ENCODE results near the gene ITPR3.

ITPR3 gene

DNA sequence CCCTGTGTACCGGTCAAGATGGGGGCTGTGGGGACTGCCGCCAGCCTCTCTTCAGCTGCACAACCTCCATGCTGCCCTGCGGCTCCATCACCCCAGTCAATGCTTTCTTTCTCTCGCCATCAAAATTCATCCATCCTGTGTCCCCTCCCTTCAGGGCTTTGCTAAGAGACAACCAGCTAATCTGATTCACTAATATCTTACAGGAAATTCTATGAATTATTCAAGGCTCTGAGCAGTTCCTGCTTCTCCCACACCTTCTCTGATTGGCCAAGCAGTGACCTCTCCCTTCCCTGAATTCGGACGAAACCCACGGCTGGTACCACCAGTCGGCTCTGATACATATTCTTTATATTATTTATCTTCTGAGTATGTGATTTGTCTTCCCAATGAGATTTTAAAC is 13.8 kb downstream of the ITPR3 start:
- no peak for TF ChIP-seq CTCF (conservative IDR thresholded peaks at IDR 0.05; ENCODE audit: low read depth, low read length)
- no peak for DNase-seq (ENCODE audit: low read depth)
- H3K4me3 ChIP-seq (ENCODE audit: low read length) = no peak overlapping the region

- no peak for DNase-seq (ENCODE audit: low read depth)
- no peak overlapping the region for H3K4me3 ChIP-seq (ENCODE audit: low read length)
- no peak for TF ChIP-seq CTCF (conservative IDR thresholded peaks at IDR 0.05; ENCODE audit: low read depth, low read length)
Observed at GRCh38 chr6:33636655-33637054, 15.5 kb downstream of the ITPR3 start.

DNA sequence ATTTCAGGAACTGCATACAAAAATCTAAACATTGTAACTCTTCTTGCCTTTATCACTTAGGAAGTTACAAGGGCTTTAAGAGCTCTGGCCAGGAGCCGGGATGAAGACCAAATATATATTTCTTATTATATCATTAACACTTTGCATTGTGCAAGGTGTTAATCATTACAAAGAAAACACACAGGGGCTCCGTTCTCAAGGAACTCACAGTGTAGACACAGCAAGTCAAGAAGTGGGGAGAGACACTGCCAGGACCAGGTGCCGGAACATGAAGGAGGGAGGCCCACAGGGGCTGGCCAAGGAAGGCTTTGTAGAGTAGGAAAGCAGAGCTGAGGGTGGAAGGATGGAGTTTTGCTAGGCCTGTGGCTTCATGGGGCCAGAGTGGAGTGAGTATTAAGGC is 17.4 kb downstream of the ITPR3 start:
- DNase-seq (ENCODE audit: low read depth) = no peak
- H3K4me3 ChIP-seq (ENCODE audit: low read length) = no peak overlapping the region
- TF ChIP-seq CTCF (conservative IDR thresholded peaks at IDR 0.05; ENCODE audit: low read depth, low read length) = no peak

GRCh38 chr6:33639559-33639958 is 18.4 kb downstream of the ITPR3 start:
- H3K4me3 ChIP-seq (ENCODE audit: low read length) = no peak overlapping the region
- no peak for TF ChIP-seq CTCF (conservative IDR thresholded peaks at IDR 0.05; ENCODE audit: low read depth, low read length)
- no peak for DNase-seq (ENCODE audit: low read depth)

DNA sequence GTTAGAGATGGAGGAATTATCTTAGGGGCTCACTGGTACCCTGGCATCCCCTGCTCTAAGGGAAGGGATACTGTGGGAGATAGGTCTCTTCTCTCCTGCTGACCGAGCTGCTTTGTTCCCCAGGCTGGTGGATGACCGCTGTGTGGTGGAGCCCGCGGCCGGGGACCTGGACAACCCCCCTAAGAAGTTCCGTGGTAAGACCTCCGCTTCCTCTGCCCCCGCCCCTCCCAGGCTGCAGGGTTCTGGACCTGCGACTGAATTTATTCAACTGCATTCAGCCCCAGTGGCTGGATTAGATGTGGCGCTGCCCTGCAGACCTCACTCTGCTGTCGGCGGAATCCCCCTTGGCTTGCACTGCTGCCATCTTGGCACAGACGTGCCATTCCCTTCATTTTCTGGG is 19.2 kb downstream of the ITPR3 start:
- no peak overlapping the region for H3K4me3 ChIP-seq (ENCODE audit: low read length)
- DNase-seq (ENCODE audit: low read depth) = no peak
- TF ChIP-seq CTCF (conservative IDR thresholded peaks at IDR 0.05; ENCODE audit: low read depth, low read length) = no peak

- no peak for TF ChIP-seq CTCF (conservative IDR thresholded peaks at IDR 0.05; ENCODE audit: low read depth, low read length)
- DNase-seq (ENCODE audit: low read depth) = no peak
- no peak overlapping the region for H3K4me3 ChIP-seq (ENCODE audit: low read length)
Observed at GRCh38 chr6:33641144-33641543, 20.0 kb downstream of the ITPR3 start.

DNA sequence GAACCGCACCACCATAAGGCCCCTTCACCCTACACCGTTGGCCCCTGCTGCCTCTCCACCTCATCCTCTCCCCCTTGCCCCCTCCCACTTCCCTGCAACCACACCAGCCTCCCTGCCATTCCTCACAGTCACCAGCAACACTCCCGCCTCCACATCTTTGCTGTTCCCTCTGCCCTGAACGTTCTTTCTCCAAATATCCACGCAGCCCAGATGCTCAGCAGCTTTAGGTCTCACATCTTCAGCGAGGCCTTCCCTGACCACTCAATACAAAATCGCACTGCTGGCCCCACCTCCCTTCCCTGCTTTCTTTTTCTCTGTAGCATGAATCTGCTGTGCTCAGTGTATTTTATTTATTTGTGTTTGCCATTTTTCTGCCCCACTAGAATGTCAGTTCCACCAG is 20.5 kb downstream of the ITPR3 start:
- TF ChIP-seq CTCF (conservative IDR thresholded peaks at IDR 0.05; ENCODE audit: low read depth, low read length) = no peak
- no peak for DNase-seq (ENCODE audit: low read depth)
- no peak overlapping the region for H3K4me3 ChIP-seq (ENCODE audit: low read length)
